Muscle layer of colon (tissue), 2 donors: ENCODE results near the gene RADIL.

ENCODE experiments used
- H3K27ac ChIP-seq: one replicate; pipeline ENCODE4 v1.7.0; 2013; ENCODE audit warnings: low read depth, mild to moderate bottlenecking, low read length, moderate library complexity
- H3K27me3 ChIP-seq, 2 donors: one replicate each; pipeline ENCODE4 v1.7.0; 2013; ENCODE audit warnings: low read length in 2 of 2, mild to moderate bottlenecking in 2 of 2; ENCODE audit not compliant: insufficient read depth in 2 of 2, control insufficient read depth in 1 of 2
- H3K36me3 ChIP-seq: one replicate; pipeline ENCODE4 v1.7.0; 2013; ENCODE audit warnings: mild to moderate bottlenecking, low read length; ENCODE audit not compliant: insufficient read depth
- H3K4me1 ChIP-seq: one replicate; pipeline ENCODE4 v1.7.0; 2013; ENCODE audit warnings: mild to moderate bottlenecking, low read length; ENCODE audit not compliant: insufficient read depth
- H3K4me3 ChIP-seq, 2 donors: one replicate each; pipeline ENCODE4 v1.7.0; 2013; ENCODE audit warnings: low read length in 2 of 2, low read depth in 1 of 2, mild to moderate bottlenecking in 1 of 2, moderate library complexity in 1 of 2
- H3K9ac ChIP-seq: one replicate; pipeline ENCODE4 v1.7.0; 2013; ENCODE audit warnings: low read length
- H3K9me3 ChIP-seq: one replicate; pipeline ENCODE4 v1.7.0; 2013; ENCODE audit warnings: mild to moderate bottlenecking, low read length
- donor health status: abdominal sarcoma.
- donor health status: Adenocarcinoma of cecum.

RADIL gene

DNA sequence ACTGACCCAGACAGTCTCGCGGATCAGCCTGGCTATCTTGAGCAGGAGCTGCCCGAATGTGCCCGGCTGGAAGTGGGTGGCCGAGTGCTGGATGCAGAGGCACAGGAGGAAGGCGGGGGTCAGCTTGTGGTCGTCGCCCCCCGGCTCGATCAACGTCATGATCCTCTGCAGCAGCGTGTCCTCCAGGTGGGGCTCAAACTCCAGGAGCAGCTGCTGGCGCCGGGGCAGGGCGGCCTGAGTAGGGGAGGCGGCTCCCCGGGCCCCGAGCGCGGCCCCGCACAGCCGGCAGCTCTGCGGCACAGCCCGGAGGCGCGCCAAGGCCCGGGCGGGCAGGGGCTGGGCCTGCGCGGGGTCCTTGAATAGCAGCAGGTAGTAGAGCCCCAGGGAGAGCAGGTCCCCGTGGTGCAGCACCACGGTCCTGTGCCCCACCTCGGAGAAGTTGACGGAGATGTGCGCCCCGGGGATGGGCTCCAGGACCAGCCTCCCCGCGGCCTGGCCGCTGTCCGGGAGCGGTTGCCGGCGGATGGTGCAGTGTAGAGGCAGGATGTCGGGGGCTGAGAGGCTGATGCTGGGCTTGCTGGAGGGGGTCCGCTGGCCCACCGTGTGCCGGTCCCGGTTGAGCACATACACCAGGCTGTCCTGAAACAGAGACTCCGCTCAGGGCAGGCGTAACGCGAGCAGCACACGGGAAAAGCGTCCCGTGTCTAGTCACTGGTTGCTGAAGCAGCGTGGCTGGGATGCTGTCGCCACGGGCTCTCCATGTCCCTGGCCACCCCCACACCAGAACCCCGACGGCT is 48.7 kb downstream of the RADIL start:
- Histone ChIP-seq H3K27ac (no peak overlapping the region), H3K4me1 (no peaks in the 10 kb centered on the region), H3K4me3 (no peak overlapping the region), H3K9ac (no peak overlapping the region), H3K27me3 (no peaks in the 10 kb centered on the region), H3K36me3 (no peaks in the 10 kb centered on the region), H3K9me3 (no peaks in the 10 kb centered on the region)

DNA sequence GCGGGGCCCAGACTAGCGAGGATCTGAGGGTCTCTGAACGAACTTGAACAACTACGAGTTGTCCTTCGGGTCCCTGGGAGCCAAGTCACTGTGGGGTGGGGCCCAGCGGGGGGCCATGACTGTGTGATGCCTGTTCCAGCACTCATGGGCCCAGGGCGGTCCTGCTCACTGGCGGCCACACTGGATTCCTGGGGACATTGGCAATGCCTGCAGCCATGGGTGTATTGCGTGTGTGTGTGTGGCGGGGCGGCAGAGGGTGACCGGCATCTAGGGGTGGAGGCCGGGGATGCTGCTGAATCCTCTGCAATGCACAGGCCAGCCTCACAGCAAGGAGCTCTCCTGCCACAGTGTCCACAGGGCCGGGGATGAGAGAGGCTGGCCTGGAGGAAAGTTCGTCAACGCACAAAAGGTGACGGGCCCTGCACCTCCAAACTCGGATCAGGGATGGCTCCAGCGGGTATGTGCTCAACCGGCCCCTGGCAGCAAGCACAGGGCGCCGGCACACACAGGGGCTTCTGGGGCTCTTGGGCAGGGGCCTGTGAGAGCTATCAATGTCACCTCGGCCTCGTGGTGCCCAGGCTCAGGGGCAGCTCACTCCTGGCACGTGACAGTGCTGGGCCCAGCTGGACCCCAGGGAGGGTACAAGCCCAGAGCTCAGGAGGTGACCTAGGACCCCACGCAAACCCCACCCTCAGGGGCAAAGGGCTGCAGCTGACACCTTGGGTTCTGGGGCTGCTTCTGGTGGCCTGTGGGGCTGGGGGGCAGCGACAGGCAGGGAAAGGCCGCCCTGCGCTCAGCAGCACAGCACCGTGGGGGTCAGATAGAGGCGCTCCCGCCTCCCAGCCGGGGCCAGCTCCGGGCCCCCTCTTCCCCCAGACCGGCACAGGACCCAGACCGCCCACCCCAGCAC is 49.6 kb downstream of the RADIL start:
- Histone ChIP-seq H3K4me1 (no peaks in the 10 kb centered on the region), H3K27me3 (no peaks in the 10 kb centered on the region), H3K9ac (no peak overlapping the region), H3K4me3 (no peak overlapping the region), H3K9me3 (no peaks in the 10 kb centered on the region), H3K27ac (no peak overlapping the region), H3K36me3 (no peaks in the 10 kb centered on the region)

DNA sequence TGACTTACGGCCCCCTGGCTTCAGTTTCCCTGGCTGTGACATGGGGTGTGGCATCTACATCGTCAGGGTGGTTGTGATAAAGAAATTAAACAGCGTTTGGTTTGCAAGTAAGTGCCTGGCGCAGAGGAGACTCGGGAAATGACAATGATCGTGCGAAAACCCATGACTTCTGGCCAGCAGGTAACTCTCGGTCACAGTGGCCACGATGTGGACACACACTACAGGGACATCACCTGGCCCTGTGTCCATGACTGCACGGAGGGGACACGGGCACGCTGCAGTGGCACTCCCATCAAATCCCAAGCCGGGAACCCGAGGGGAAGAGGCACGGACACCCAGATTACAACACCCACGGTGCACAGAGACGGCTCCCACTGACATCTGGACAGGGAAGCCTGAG is 50.3 kb downstream of the RADIL start:
- Histone ChIP-seq H3K27ac (no peak overlapping the region), H3K27me3 (no peaks in the 10 kb centered on the region), H3K9ac (no peak overlapping the region), H3K36me3 (no peaks in the 10 kb centered on the region), H3K4me1 (no peaks in the 10 kb centered on the region), H3K4me3 (no peak overlapping the region), H3K9me3 (no peaks in the 10 kb centered on the region)

DNA sequence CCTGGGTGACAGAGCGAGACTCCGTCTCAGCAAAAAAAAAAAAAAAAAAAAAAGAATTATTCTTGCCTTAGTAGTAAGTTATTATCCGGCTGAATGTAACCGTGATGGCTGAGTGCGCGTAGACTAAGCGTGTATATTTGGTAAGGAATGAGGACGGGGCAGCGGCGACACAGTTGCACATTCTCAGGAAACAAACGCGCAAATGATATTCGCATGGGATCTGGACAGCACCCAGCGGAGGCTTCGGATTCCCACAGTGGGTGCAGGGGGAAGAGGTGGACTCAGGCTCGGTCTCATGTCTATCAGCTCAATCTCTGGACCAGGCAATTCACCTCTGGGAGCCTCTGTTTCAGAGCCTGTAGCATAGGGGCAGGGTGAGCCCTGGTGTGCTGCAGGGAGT is 50.8 kb downstream of the RADIL start:
- H3K27ac ChIP-seq, result no peak overlapping the region
- no peaks in the 10 kb centered on the region for H3K4me1 ChIP-seq
- H3K36me3 ChIP-seq, result no peaks in the 10 kb centered on the region

DNA sequence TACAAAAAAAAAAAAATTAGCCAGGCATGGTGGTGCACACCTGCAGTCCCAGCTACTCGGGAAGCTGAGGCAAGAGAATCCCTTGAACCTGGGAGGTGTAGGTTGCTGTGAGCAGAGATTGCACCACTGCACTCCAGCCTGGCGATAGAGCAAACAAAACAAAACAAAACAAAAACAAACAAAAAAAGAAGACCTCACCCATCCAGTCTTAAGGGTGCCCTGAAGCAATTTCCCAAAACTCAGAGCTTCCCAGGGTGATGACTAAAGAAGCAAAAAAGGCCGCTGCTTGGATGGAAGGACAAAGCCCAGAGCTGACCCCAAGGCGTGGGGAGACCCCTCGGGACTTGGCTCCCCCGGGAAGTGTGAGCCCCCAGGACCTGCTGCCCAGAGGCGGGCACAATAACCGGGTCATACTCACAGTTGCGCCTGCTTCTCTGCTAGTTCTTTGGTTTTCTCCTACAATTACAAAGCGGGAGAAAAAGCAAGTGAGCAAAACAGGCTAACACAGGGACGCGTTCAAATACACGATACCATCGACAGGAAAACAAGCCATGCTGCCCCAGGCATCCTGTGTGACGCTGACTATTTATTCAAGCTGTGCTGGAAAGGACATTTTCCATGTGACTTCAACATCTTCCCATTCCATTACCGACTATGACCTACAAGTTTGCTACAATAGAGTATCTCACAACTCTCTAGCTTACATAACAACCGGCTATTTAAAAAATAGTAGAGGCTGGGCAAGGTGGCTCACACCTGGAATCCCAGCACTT is 51.6 kb downstream of the RADIL start:
- Histone ChIP-seq H3K27me3 (no peaks in the 10 kb centered on the region), H3K4me1 (no peaks in the 10 kb centered on the region), H3K9ac (no peak overlapping the region), H3K4me3 (no peak overlapping the region), H3K9me3 (no peaks in the 10 kb centered on the region), H3K27ac (no peak overlapping the region), H3K36me3 (no peaks in the 10 kb centered on the region)

More for the DNA sequence above, 50.8 kb downstream of the RADIL start:
- no peak overlapping the region for H3K9ac ChIP-seq
- no peaks in the 10 kb centered on the region for H3K9me3 ChIP-seq
- no peak overlapping the region for H3K4me3 ChIP-seq
- H3K27me3 ChIP-seq, result no peaks in the 10 kb centered on the region

DNA sequence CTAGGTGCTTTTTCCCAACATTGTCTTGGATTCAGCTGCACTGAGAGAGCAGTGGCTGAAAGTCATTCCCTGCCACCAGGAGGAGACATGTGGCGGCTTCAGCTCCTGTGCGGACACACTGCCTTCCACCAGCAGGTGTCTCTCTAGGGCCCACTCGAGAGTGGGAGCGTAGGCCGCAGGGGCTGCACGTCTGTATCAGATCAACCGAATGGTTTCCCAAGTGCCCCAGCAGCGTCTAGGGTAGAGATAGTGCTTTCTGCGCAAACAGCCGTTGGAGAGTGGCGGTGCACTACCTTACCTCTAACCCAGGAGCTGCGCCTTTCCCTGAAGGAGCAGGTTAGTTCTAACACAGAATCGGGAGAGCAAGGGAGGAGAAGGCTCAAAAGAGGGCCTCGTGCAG is 53.3 kb downstream of the RADIL start:
- Histone ChIP-seq H3K27me3 (no peaks in the 10 kb centered on the region), H3K9me3 (no peaks in the 10 kb centered on the region), H3K4me3 (no peak overlapping the region), H3K27ac (no peak overlapping the region), H3K36me3 (no peaks in the 10 kb centered on the region), H3K4me1 (no peaks in the 10 kb centered on the region), H3K9ac (no peak overlapping the region)

DNA sequence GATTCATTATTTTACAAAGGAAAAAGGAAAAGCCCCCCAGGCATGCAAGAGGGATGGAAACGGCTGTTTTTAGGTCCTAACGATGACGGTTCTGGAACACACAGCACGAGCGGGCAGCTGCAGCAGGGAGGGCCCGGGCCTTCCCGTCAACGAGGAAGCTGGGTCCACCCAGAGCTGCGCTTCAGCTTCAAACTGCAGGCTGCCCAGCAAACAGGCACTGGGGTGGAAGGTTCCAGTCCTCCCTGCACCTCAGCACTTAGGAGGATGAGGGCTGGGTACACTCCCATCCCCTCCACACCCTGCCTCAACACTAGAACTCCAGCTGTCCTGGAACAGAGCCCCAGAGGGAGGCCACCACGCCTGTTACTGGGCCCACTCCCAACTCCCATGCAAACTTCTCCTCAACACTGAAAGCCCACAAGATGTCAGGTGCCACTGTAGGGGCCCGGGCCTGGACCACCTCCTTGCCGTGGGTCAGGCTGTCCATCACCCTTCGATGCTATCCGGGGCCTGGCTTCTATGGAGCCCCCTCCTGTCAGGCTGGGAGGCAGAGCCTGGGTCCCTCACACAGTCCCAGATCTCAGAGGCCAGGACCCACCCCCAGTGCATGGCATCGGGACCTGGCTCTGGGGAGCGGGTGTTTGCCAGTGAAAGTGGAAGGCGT is 54.7 kb downstream of the RADIL start:
- Histone ChIP-seq H3K4me1 (no peaks in the 10 kb centered on the region), H3K4me3 (no peak overlapping the region), H3K27ac (no peak overlapping the region), H3K9ac (no peak overlapping the region), H3K36me3 (no peaks in the 10 kb centered on the region), H3K9me3 (no peaks in the 10 kb centered on the region), H3K27me3 (no peaks in the 10 kb centered on the region)

DNA sequence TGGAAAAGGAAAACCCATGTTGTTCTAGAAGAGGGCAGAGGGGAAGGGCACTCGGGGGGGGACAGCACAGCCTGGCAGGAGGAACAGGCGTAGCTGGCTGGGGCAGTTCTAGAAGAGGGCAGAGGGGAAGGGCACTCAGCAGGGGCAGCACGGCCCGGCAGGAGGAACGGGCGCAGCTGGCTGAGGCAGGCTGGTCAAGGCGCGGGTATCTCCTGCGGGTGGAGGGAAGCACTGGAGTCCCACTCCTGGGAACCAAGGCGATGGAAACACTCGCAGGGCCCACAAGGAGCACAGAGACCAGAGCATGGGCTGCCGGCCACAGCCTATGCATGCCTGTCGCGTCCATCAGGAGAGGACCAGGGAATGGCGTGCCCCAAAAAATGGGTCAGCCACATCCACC is 58.4 kb downstream of the RADIL start:
- no peak overlapping the region for H3K27ac ChIP-seq
- no peak overlapping the region for H3K9ac ChIP-seq
- H3K36me3 ChIP-seq, result no peaks in the 10 kb centered on the region
- H3K4me1 ChIP-seq, result no peaks in the 10 kb centered on the region
- no peaks in the 10 kb centered on the region for H3K9me3 ChIP-seq
- no peaks in the 10 kb centered on the region for H3K27me3 ChIP-seq
- no peak overlapping the region for H3K4me3 ChIP-seq

DNA sequence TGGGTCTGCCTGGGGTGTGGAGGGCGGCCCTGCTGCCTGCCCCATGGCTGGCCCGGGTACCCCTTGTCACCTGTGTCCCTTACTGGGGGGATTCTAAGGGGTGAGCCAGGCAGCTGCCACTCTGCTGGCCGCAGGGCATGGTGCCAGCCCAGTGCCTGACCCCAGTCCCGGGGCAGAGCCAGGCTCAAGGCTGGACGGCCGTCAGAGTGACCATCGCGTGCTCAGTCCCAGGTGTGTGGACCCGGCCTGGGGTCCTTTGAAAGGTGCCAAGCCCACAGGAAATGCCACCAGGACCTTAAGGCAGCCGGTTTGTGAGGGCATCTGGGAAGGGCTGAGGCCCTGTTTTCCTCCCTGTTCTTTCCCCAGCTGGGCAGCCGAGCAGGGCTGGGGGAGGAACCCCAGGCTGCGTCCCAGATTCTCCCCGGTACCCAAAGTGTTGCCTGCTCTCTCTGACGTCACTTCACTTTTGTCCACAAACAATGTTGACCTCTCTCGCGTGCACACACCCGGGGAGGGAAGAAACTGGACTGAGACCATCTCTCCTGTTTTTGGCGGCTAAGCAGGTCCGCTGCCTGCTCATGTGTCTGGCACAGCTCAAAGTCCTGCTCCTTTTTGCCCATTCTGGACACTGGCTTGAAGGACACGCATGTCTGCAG is 59.3 kb downstream of the RADIL start:
- Histone ChIP-seq H3K27me3 (no peaks in the 10 kb centered on the region), H3K27ac (no peak overlapping the region), H3K36me3 (no peaks in the 10 kb centered on the region), H3K9me3 (no peaks in the 10 kb centered on the region), H3K4me3 (no peak overlapping the region), H3K9ac (no peak overlapping the region), H3K4me1 (no peaks in the 10 kb centered on the region)

DNA sequence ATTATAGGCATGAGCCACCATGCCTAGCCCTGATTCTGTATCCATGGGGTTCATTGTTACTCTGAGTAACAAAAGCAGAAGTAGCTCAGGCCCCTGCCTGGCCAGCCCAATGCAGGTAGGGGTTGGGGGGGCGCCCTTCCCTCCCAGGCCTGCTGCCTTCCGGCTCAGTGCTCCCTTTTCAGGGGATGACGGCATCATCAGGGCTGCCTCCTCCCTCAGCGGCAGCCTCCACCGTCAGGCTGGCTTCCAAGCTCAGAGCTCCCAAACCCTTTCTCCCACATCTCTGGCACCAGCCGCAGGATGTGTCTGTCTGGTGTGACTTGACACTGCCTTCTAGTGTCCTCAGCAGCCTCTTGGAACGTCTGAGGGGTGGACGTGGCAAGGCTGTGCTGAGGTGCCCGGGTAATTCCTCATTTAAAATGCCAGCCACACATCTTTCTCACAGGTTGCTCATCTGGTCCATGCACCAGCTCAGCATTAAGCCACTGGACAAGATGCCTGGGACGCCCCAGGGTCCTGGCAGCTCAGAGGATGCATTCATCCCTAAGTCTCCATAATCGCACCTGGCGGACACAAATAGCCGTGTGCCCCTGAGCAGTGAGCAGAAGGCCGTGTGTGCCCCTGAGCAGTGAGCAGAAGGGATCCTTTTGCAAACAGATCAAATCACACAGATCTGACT is 59.9 kb downstream of the RADIL start:
- Histone ChIP-seq H3K36me3 (no peaks in the 10 kb centered on the region), H3K9ac (no peak overlapping the region), H3K27me3 (no peaks in the 10 kb centered on the region), H3K27ac (no peak overlapping the region), H3K9me3 (no peaks in the 10 kb centered on the region), H3K4me1 (no peaks in the 10 kb centered on the region), H3K4me3 (no peak overlapping the region)
